SHP77 treated with DMSO at 0.1 percent for 48 hours (cell line): ENCODE results near the gene PARD3B.

Source experiments
- DNase-seq: peaks from one replicate; lab custom pipeline; 2025; lab: John Stamatoyannopoulos, UW

Gene PARD3B

DNA sequence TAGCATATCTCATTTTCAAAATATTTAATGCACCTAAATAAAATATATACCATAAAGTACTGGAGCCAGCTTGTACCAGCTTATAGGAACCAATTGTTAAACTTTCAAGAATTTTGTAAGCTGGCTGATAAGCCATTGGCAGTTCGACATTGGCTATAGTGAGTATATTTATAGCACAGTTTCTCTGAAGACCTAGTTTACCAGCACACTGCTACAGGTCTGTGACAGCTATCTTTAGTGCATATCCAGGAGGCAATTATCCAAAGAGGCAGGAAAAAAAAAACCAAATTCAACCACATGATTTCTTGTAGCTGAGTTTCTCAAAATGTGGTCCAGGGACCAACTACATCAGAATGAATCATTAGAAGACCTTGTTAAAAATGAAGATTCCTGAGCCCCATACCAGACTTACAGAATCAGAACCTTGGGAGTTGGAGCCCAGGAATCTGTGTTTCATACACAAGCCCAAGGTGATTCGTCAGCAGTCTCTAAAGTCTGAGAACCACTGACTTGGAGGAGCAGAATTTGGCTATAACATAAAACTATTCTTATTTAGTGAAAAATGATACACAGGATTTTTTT is 858.1 kb downstream of the PARD3B start:
- DNase-seq: no peak

DNA sequence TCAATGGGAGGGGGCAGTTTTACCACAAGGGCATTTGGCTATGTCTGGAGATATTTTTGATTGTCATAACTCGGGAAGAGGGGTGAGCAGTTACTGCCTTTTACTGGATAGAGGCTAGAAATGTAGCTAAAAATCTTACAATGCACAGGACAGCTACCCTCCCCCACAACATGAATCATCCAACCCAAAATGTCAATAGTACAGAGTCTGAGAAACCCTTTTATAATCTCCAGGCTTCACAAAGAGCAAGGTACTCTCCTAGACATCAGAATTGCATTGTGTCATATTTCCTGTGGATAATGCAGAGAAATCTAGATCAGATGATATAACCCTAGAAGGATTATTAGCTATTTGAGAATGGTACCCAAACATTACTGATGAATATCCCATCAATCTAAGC is 859.9 kb downstream of the PARD3B start:
- no peak for DNase-seq

DNA sequence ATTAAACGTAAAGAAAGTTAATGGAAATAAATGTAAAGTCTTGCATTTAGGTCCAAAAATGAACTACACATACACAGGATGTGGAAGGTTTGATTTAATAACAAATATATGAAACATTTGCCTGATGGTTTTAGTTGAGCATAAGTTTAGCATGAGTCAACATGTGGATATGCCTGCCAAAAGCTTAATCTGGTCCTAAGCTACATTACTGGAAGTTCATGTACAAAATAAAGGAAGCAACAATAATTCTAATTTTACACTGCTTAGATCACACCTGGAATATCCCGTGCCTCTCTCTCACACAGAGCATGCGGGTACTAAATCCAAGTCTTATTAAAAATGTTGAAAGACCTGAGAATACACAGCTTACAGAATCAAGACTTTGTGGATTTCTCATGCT is 860.5 kb downstream of the PARD3B start:
- DNase-seq: no peak

DNA sequence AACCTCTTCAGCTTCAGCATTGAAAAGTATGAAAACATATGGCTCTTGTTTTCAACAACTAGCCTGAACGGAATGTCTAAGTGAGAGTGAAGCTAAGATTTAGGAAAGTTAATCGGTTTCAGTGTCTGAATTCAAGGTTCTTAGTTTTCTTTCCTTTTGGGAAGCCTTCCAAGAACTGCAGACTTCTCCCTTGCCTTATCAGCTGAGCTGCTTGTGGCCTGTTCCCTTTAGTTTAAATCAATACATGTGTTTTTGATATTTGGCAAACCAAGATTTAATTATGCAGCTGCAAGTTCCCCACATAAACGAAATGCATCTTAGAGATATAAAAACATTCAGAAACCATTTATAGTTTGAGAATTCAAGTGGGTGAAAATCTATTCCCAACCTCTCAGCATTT is 862.7 kb downstream of the PARD3B start:
- DNase-seq: no peak

DNA sequence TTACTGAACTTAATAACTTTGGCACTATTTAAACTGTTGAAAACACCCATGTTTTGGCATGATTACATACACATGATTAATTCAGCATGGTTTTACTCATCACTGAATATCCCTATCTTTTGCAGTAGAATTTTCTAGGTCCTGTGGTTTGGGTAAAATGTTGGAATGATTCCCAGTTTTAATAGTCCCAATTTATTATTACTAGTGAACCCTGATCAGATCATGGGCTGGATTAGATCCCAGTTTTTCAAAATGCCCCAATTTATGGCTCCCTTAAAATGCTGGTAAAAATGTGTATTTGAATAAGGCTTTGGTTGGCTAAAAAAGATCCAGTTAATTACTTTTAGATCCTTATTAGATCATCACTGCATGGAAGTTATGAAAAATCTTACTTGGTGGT is 863.4 kb downstream of the PARD3B start:
- no peak for DNase-seq

DNA sequence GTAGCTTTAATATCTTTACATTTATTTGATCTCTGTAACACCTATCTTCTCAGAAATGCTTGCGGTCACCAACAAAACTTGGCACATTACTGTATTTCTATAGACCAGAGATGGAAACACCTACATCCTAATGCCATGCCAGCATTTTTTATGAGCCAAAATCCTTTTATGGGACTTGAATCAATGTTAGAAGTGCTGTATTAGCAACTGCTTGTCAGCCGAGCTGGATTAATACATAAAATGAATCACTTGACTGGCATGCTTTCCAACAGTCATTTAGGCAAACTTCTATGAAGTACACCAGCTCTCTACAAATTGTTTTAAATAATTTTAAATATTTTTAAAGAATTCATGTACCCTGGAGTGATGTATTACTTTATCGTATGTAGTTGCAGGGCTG is 864.1 kb downstream of the PARD3B start:
- no peak for DNase-seq

DNA sequence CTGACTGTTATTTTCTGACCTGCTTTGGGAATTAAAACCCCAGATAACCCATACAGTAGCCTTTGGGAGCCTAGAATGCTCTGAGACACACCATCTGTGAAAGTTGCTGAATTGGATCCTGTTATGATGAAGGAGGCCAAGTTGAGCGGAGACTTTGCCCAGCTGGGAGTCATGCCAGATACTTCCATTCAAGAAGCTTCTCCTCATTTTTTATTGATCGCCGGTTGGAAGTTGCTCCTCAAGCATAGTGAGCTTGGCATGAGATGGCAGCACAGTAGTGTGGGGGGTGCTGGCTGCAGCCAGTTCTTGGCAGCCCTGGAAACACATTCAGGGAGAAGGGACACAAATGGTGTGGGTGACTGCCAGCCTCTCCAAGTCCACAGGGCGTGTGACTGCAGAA is 866.3 kb downstream of the PARD3B start:
- no peak for DNase-seq

DNA sequence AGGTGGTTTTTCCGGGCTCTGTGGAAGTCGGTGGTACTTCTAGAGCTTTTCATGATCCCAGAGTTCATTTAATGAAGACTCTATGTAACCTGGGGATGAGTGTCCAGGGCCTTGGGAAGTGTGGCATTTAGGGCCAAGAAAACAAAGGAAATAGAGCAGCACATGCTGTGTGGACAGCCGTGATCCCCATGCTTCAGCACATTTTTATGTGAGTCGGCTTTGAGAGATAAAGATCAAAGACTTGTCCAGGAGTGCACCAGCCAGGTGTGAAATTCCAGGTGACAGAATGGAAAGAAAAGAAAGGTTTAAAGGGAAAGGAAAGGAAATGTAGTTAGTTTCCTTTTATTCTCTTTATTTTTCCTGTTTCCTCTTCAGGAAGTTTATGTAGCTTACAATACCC is 879.1 kb downstream of the PARD3B start:
- DNase-seq: no peak

DNA sequence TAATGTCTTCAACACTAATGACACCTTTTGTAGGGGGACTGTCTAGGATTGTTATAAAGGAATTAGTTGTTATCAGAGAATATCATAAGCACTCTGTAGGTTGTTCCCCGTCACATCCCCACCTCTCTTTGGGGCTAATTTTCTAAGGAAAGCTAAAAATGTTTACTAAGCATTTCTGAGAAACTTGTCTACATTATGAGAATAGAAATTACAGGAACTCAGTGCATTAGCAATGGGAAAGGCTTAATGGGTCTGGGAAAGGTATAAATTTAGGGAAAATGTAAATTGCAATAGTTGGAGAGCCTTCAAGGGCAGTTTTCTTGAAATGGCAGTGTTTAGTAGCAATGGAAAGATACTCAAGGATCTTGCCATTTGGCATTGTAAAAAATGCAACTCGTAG is 879.8 kb downstream of the PARD3B start:
- no peak for DNase-seq

DNA sequence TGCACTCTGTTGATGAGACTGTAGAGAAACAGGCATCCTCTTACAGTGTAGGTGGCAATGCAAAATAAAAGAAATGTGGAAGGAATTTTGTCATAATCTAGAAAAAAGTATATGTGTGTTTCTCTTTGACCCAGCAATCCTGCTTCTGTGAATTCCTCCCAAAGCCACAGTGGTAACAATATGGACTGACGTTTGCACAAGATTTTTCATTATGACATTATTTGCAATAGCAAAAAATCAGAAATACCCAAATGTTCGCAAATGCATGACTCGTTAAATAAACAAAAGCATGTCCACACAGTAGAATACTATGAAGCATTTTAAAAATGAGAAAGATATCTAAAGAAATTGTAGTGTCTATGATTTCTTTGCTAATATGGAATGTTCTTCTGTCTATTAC is 881.8 kb downstream of the PARD3B start:
- DNase-seq: no peak

DNA sequence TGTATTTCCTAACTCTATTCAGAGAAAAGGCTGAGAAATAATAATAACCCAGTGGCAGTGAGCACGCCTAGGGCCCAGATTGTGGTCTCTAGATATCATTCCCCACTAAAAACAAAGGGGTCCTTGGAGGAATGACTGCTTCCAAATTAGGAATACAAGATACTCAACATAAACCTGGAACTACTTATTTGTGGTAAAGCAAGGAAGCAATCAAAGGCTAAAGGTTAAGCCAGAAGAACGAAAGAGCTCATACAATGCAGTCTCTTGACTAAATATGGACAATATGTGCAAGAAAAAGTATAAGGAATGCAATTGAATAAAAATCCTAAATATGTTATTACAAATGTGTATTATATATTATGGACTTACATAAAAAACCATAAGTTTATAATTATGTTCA is 883.5 kb downstream of the PARD3B start:
- no peak for DNase-seq

DNA sequence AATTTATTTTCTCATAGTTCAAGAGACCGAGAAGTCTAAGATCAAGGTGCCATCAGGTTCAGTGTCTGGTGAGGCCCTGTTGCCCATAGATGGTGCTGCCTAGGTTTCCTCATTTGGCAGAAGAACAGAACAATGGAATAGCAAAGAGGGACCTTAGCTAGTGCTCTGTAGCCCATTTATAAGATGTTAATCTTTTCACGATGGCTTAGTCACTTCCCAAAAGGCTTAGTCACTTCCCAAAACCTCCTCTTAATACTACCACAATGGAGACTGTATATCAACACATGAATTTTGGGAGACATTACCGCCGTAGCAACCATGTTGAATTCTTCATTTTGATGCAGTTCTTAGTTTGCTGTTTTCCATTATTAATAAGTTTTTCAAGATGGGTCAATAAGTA is 890.7 kb downstream of the PARD3B start:
- no peak for DNase-seq

DNA sequence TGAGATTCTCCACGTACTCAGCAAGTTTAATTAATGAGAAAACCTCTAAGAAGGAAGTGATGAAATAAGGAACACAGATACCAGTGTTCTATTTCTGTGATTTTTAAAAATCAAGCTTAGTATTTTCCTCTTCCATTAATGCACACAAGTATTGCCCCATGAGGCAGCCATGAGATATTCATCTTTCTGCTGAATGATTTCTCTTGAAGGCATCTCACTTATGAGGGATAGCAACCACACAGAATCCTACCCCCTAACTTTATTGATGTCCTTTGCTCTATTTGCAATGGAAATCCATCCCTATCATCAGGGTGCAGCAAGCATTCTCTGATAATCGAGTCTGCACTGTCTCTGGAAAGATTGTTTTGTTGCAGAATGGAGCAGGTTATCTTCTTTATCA is 893.0 kb downstream of the PARD3B start:
- no peak for DNase-seq

DNA sequence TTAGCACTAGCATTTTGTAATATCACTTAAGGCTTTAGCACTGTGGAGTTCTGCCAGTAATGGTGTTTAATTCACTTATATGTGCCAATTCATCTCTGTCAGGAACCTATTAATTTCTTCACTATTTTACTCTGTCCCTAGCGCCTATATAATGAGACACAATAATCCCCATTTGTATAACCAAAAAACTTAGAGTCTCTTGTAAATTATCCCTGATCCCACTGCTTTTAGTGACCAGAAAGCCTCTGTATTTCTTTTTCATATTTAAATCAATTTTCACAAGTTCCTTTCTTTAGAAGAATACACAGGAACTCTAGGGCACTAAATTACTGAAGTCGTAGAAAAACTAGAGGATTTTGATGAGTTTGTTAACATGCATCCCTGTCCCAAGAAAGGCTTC is 894.3 kb downstream of the PARD3B start:
- no peak for DNase-seq

DNA sequence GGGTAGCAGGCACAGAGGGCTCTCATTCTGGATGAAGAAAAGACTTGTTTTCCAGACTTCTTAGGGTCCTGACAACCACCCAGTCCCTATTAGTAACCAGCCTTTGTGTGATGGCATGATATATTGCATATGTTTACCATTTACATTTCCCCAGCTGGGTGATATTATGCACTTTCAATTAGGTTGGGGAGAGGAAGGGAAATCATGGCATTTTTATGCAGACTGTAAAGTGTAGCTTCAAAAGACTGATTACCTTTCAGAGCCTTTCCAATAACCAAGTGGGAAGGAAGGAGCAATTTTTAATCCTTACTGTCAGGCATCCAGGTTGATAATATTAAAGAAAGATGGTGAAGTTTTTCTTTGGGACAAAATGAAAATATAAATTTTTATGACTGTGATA is 896.2 kb downstream of the PARD3B start:
- DNase-seq: no peak

DNA sequence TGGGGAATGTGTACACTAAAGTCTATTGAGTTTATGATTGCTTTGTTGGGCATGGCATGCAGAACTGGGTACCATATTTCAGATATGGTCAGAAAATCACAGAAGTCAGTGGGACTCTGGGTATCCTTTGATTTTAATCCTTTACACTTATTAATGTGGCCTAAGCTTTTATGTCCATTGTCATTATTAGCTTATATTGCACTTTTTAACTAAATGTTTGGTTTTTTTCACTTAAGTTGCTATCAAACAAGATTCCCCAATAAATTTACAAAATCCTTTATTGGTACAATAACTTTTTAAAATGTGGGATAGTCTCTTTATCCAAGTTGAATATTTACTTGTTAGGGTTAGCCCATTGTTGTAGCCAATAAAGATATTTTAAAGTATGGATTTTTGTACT is 902.9 kb downstream of the PARD3B start:
- no peak for DNase-seq

DNA sequence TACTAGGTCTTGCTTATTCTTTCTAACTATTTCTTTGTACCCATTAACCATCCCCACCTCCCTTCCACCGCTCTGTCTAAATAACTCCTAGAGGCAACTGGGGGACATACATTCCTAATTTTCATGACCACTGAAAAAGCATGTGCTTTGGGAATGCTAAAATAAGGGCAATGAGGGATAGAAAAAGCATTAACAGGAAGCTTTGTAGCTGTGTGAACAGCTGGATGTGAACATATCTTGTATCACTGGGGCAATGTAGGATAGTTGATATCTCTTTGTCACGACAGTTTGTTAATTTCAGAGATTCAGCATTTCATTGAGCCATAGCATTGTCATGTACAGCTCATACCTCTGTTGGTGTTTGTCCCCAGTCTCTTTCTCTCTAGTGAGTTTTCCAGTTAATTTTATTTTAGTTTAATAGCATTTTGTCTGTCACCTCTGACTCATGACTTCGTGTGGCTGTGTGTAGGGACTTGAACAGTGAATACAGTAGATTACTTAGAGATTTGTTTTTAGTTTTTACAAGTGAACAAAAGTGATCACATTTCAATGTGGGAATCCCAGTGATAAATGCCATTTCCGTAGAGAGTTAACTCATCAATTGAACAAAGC is 906.7 kb downstream of the PARD3B start:
- no peak for DNase-seq

DNA sequence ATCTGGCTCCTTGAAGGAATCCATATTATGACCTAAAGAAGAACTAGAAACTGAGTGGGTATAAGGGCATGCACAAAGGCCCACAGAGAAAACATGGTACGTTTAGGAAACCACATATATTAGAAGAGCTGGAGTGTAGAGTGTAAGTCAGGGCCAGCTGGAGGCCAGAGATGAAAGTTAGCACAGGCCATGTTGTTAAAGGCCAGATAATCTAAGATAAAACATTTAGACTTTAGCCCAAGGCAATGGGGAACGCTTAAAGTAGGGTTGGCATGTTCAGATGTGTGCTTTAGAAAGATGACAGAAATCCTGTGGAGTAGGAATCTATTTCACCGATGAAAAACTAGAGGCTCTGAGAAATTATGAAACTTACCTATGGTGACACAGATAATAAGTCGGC is 907.9 kb downstream of the PARD3B start:
- DNase-seq: no peak

DNA sequence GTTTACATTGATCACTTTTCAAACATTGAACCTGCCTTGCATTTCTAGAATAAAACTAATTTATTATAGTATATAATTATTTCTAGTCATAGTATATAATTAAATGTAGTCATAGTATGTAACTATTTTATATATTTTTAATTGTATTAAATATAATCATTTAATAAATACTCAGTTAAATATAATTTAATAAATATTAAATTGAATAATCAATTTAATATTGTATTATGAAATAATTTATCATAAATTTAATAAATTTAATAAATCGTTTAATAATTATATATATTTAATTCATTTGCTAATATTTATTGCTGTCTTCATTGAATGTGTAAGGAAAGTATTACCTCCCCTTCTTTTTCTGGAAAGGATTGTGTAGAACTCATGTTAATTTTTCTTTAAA is 911.4 kb downstream of the PARD3B start:
- DNase-seq: no peak

DNA sequence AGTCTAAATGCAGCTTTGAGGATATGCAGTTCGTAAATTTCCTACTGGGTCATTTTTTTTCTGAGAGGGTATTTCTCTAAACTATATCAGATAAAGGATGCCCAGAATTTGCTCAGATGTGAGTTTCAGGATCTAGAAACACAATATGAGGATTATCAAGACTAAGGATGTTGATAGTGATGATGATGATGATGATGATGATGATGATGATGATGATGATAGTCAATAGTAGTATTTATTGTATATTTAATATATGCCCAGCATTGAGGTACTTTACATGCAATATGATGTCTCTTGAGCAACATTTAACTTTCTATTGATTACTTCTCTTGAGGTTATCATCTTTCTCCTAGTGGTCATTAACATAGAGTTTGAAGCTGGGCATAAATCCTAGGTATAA is 914.9 kb downstream of the PARD3B start:
- no peak for DNase-seq

DNA sequence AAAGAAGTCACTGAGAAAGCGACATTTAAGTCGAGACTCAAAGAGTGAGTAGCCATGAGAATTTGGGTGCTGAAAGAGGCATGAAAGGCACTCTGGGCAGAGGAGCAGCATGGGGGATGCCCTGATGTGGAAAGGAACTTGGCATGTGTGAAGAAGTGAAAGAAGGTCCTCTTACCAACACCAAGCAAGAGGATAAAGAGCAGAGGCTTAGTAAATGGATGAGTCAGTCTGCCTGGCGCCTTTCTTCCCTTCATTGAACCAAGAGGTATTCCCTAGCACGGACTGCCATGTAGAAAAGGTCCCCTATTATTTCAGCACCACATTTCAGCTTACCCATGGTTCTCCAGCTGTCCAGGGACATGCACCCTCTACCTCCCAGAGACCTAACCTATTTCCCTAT is 915.9 kb downstream of the PARD3B start:
- no peak for DNase-seq

DNA sequence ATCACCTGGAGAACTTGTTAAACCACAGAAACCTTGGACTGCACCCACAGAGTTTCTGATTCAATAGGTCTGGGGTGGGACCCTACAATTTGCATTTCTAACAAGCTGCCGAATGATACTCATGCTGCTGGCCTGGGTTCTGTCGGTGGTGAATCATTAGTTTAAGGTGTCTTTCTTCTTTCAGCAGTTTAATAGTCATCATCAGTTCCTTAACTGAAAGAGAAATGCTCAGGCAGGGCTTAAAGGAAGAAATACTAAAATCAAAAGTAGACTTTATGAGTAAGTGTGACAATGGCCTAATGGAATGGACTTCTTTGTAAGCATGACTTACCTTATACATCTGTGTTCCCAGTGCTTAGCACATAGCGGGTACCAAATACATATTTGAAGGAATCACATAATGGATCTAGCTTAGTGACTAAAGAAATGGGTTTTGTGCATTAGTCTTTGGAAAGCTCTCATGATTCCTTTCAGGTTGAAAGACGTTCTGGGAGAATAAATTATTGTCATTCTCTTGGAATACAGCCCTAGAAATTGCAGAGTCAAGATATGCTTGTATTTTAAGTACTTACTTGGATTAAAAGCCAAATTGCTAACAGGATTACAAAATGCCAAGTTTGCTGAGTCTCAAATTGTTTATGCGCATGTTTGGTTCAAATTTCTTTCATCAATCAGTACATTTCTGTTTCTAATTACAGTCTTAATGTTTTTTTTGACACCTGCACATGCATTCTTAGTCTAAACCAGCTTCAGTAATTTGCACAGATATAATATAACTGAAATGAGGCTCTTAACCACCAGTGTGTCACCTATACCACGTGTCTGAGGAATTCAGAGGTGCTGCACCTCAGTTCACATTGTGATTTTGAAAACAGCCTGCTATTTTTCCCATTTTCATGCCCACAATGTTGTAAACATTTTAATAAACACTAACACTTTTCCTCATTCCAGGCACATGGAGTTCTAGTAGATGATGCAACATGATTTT is 916.7 kb downstream of the PARD3B start:
- no peak for DNase-seq

DNA sequence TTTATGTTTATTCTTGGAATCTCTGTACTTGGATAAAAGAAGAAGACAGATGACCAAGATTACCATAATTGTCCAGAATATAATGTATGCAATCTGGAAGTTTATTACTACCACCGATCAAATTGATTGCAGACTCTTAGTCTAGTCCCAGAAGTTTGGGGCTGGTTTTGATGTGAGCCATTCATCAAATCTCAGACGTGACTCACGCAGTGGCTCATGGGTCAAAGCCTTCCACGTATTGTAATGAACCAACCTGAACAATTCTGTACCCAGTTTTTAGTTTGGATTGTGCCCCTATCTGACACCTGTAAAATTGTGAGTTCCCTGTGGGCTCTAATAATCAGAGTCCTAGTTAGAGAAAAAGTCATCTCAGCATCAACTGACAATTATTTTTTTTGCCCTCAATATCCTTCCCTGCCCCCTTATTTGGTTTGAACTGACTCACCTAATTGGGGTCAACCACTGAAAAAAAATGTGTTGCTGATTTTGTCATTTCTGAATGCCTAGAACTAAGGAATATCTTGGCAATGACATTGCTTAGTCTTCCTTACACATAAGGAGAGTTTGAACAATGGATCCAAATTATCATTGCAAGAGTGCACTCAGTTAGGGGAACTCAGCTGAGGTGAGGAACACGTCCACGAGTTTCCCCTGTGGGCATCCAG is 917.5 kb downstream of the PARD3B start:
- no peak for DNase-seq
